ENCODE measurements around the gene MORN5. TPM values are rescaled to one million over a fixed set of nuclear protein-coding genes. Genes with fewer than 3 reads are reported as not detected.

Gene MORN5
- total and polyA plus RNA-seq, 2 experiments from 2014 or later: not detected

DNA sequence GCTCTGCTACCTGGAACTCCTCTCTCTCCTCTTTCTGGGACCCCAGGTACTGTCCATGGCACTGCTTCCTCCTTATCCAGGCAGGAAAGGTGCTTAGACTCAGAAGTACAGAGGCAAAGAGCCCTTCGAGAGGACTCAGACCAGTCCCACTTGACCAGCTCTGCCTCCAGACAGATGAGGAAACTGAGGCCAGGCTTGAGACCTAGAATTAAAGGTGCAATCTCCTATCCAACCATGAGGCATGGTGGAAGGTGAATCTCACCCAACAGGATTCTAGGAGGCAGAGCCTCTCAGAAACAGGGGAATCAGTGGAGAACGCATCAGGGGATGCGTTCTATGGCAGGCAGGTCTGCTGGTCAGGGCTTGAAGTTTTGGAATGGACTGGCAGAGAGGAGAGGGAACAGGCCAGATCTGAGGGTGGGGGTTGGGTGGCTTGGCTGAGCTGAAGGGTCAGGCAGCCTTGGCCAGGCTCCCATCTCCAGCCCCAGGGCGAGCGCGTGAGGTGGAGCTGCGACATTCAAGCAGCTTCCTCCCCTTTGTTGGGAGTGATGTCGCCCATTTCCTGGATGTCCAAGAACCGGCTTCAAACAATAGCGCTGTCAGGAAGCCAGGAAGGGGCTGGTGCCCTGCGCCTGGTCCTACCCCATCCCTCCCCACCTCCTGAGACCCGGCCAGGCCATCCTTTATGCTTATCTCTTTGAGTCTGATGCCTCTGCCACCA, 26.3 kb upstream of the MORN5 start:
- H4K20me1 ChIP-seq (ENCODE audit: insufficient read depth): no peaks in the 10 kb centered on the region
- WGBS, 2 experiments (ENCODE audit: low coverage in 1 of 2, low lambda C conversion rate in 2 of 2, missing lambda C conversion rate in 2 of 2): 86 to 88% methylated on average over 12 of the region's 12 CpGs
- H3K9ac ChIP-seq: no peak overlapping the region
- H3K4me2 ChIP-seq (ENCODE audit: unreplicated experiment): no peak overlapping the region
- H3K9me2 ChIP-seq (ENCODE audit: insufficient read depth): no peaks in the 10 kb centered on the region
- H3K4me1 ChIP-seq (ENCODE audit: insufficient read depth): peaks cover 5% of the 10 kb centered on the region
- no peaks in the 10 kb centered on the region for H3F3A ChIP-seq (ENCODE audit: insufficient read depth)
- no peaks in the 10 kb centered on the region for H3K79me2 ChIP-seq (ENCODE audit: insufficient read depth)
- no peak overlapping the region for H3K4me3 ChIP-seq
- H3K36me3 ChIP-seq (ENCODE audit: low read depth): no peaks in the 10 kb centered on the region
- no peak overlapping the region for H3K27ac ChIP-seq
- no peaks in the 10 kb centered on the region for H3K9me3 ChIP-seq (ENCODE audit: low read depth)
- no peak overlapping the region for H2AFZ ChIP-seq
- DNase-seq: no peak
- in situ Hi-C loops (cut with MboI): no loop called here
- TF ChIP-seq EZH2 (IDR thresholded peaks at IDR 0.05; ENCODE audit: insufficient read depth, poor library complexity, severe bottlenecking) (no peak), EZH2phosphoT487 (IDR thresholded peaks at IDR 0.05; ENCODE audit: insufficient read depth, low read depth) (no peak)
- H3K27me3 ChIP-seq (replicated peaks; ENCODE audit: insufficient read depth): no peaks in the 10 kb centered on the region

- no peaks in the 10 kb centered on the region for H3K27me3 ChIP-seq (replicated peaks; ENCODE audit: insufficient read depth)
- peaks cover 5% of the 10 kb centered on the region for H3K4me1 ChIP-seq (ENCODE audit: insufficient read depth)
- no peak overlapping the region for H3K4me3 ChIP-seq
- no peak for TF ChIP-seq EZH2 (IDR thresholded peaks at IDR 0.05; ENCODE audit: insufficient read depth, poor library complexity, severe bottlenecking)
- TF ChIP-seq EZH2phosphoT487 (IDR thresholded peaks at IDR 0.05; ENCODE audit: insufficient read depth, low read depth): no peak
- in situ Hi-C loops (cut with MboI): no loop called here
- no peak overlapping the region for H3K9ac ChIP-seq
- WGBS, 2 experiments (ENCODE audit: low coverage in 1 of 2, low lambda C conversion rate in 2 of 2, missing lambda C conversion rate in 2 of 2): 85 to 86% methylated on average over 17 of the region's 17 CpGs
- H3F3A ChIP-seq (ENCODE audit: insufficient read depth): no peaks in the 10 kb centered on the region
- H3K9me2 ChIP-seq (ENCODE audit: insufficient read depth): no peaks in the 10 kb centered on the region
- H3K79me2 ChIP-seq (ENCODE audit: insufficient read depth): no peaks in the 10 kb centered on the region
- H4K20me1 ChIP-seq (ENCODE audit: insufficient read depth): no peaks in the 10 kb centered on the region
- H2AFZ ChIP-seq: no peak overlapping the region
- H3K27ac ChIP-seq: no peak overlapping the region
- no peak for DNase-seq
- no peak overlapping the region for H3K4me2 ChIP-seq (ENCODE audit: unreplicated experiment)
- no peaks in the 10 kb centered on the region for H3K9me3 ChIP-seq (ENCODE audit: low read depth)
- H3K36me3 ChIP-seq (ENCODE audit: low read depth): no peaks in the 10 kb centered on the region
These were observed 25.6 kb upstream of the MORN5 start for GRCh38 chr9:122133984-122134535.

GRCh38 chr9:122134822-122135528, 24.7 kb upstream of the MORN5 start:
- Histone ChIP-seq H3F3A (ENCODE audit: insufficient read depth) (no peaks in the 10 kb centered on the region), H4K20me1 (ENCODE audit: insufficient read depth) (no peaks in the 10 kb centered on the region), H3K4me3 (no peak overlapping the region), H3K9me3 (ENCODE audit: low read depth) (no peaks in the 10 kb centered on the region), H3K79me2 (ENCODE audit: insufficient read depth) (no peaks in the 10 kb centered on the region), H3K36me3 (ENCODE audit: low read depth) (no peaks in the 10 kb centered on the region), H3K4me1 (ENCODE audit: insufficient read depth) (peaks cover 5% of the 10 kb centered on the region), H3K9me2 (ENCODE audit: insufficient read depth) (no peaks in the 10 kb centered on the region), H3K27ac (no peak overlapping the region), H3K4me2 (ENCODE audit: unreplicated experiment) (no peak overlapping the region), H3K27me3 (replicated peaks; ENCODE audit: insufficient read depth) (no peaks in the 10 kb centered on the region), H2AFZ (no peak overlapping the region), H3K9ac (no peak overlapping the region)
- in situ Hi-C loops (cut with MboI): no loop called here
- peak; percentile 64 for DNase-seq
- 13 to 19% methylated on average over 12 of the region's 12 CpGs for WGBS, 2 experiments (ENCODE audit: low coverage in 1 of 2, low lambda C conversion rate in 2 of 2, missing lambda C conversion rate in 2 of 2)
- no peak for TF ChIP-seq EZH2 (IDR thresholded peaks at IDR 0.05; ENCODE audit: insufficient read depth, poor library complexity, severe bottlenecking)
- no peak for TF ChIP-seq EZH2phosphoT487 (IDR thresholded peaks at IDR 0.05; ENCODE audit: insufficient read depth, low read depth)

- Histone ChIP-seq H3F3A (ENCODE audit: insufficient read depth) (no peaks in the 10 kb centered on the region), H3K36me3 (ENCODE audit: low read depth) (no peaks in the 10 kb centered on the region), H2AFZ (no peak overlapping the region), H3K4me2 (ENCODE audit: unreplicated experiment) (no peak overlapping the region), H3K9me2 (ENCODE audit: insufficient read depth) (no peaks in the 10 kb centered on the region), H3K4me3 (no peak overlapping the region), H3K27me3 (replicated peaks; ENCODE audit: insufficient read depth) (no peaks in the 10 kb centered on the region), H3K9ac (no peak overlapping the region), H3K79me2 (ENCODE audit: insufficient read depth) (no peaks in the 10 kb centered on the region), H3K27ac (no peak overlapping the region), H3K4me1 (ENCODE audit: insufficient read depth) (peaks cover 5% of the 10 kb centered on the region), H4K20me1 (ENCODE audit: insufficient read depth) (no peaks in the 10 kb centered on the region), H3K9me3 (ENCODE audit: low read depth) (no peaks in the 10 kb centered on the region)
- 71 to 77% methylated on average over 7 of the region's 7 CpGs for WGBS, 2 experiments (ENCODE audit: low coverage in 1 of 2, low lambda C conversion rate in 2 of 2, missing lambda C conversion rate in 2 of 2)
- DNase-seq: no peak
- TF ChIP-seq EZH2phosphoT487 (IDR thresholded peaks at IDR 0.05; ENCODE audit: insufficient read depth, low read depth) (no peak), EZH2 (IDR thresholded peaks at IDR 0.05; ENCODE audit: insufficient read depth, poor library complexity, severe bottlenecking) (no peak)
- in situ Hi-C loops (cut with MboI): no loop called here
These were observed 24.2 kb upstream of the MORN5 start for GRCh38 chr9:122135529-122135859.

Measured in GM23248 (cell line).